Fibroblast of the aortic adventitia (primary cell): ENCODE measurements around the gene C1orf141. TPM values are rescaled to one million over a fixed set of nuclear protein-coding genes. Genes with fewer than 3 reads are reported as not detected.

Experiments
- DNase-seq: peaks from one replicate; pipeline ENCODE4 v3.0.0-alpha.2; 2010; ENCODE audit warnings: low read depth
- H3K4me3 ChIP-seq: 2 replicates; pipeline ENCODE4 v1.5.1; 2011; ENCODE audit warnings: low read depth, mild to moderate bottlenecking, control low read depth, low read length, moderate library complexity
- total RNA-seq: library from RNA; depleted of rRNA; stranded (reverse); fragments of >200 nt; gene quantifications from 2 replicates; pipeline ENCODE4 v1.2.3, GENCODE V29; 2012; ENCODE audit warnings: low replicate concordance
- TF ChIP-seq, protein P1 (sequence below): IDR thresholded peaks from 2 replicates; pipeline ENCODE4 v1.5.1; 2011; ENCODE audit warnings: mild to moderate bottlenecking, low read length, control low read depth, inconsistent platforms; ENCODE audit not compliant: insufficient read depth

C1orf141 gene
- 0.65 TPM in 1 of 2 replicates, not detected in the other for total RNA-seq

GRCh38 chr1:67134695-67135094 is at the start of gene C1orf141:
TSS of gene C1orf141 (minus strand) at chr1:67134970. CDS start at chr1:67127240, 7,730 bp downstream.
- TF ChIP-seq, protein P1, sequence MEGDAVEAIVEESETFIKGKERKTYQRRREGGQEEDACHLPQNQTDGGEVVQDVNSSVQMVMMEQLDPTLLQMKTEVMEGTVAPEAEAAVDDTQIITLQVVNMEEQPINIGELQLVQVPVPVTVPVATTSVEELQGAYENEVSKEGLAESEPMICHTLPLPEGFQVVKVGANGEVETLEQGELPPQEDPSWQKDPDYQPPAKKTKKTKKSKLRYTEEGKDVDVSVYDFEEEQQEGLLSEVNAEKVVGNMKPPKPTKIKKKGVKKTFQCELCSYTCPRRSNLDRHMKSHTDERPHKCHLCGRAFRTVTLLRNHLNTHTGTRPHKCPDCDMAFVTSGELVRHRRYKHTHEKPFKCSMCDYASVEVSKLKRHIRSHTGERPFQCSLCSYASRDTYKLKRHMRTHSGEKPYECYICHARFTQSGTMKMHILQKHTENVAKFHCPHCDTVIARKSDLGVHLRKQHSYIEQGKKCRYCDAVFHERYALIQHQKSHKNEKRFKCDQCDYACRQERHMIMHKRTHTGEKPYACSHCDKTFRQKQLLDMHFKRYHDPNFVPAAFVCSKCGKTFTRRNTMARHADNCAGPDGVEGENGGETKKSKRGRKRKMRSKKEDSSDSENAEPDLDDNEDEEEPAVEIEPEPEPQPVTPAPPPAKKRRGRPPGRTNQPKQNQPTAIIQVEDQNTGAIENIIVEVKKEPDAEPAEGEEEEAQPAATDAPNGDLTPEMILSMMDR, result no peak
- no peak for DNase-seq
- no peak within 1 kb of the TSS for H3K4me3 ChIP-seq

DNA sequence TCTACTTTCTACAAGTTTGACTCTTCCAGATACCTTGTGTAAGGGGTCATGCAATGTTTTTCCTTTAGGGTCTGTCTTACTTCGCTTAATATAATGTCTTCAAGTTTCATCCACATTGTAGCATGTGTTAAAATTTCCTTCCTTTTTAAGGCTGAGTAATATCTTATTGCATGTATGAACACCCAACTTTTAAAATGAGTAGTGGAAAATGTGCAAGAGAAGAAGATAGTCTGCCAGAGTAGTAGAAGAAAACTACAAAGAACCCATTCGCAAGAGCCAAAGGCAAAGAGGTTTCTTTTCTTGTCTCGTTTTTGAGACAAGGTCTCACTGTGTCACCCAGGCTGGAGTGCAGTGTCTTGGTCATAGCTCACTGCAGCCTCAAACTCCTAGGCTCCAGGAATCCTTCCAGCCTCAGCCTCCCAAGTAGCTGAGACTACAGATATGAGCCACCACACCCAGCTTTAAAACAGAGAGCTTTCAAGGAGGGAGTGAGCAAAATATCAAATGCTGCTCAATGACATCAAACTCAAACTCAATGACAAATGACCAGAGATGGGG is 40.8 kb upstream of the C1orf141 start:
- TF ChIP-seq, protein P1, result no peak

DNA sequence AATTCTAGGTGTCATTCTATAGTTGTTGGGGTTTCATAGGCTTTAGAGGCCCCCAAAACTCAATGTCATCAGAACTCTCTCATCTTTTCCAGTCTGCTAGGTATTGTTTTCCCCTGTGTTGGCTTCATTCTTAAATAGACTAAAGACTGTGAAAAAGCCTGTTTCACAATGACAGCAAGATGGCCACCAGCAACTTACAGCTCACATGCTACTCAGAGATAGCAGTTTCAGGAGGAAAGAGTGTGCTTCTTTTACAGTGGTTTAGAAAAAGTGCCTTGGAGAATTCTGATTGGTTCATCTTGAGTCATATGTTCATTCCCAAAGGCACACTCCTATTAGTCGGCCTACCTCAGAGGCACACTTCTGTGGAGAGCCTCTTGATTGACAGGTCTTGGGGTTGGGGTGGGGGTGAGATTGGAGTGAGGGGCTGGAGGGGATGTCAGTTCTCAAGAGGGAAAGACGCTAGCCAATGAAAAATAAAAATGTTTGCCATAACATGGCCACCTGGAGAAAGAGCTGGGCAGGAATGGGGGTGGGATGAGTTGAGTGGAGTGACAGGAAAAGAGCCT is 40.0 kb upstream of the C1orf141 start:
- TF ChIP-seq, protein P1, result no peak
- DNase-seq, result no peak

More for the DNA sequence above, 40.8 kb upstream of the C1orf141 start:
- H3K4me3 ChIP-seq, result no peak overlapping the region
- no peak for DNase-seq

GRCh38 chr1:67173988-67174387 is 39.2 kb upstream of the C1orf141 start:
- TF ChIP-seq, protein P1, result no peak
- DNase-seq, result no peak
- no peak overlapping the region for H3K4me3 ChIP-seq

More for the DNA sequence above, 40.0 kb upstream of the C1orf141 start:
- H3K4me3 ChIP-seq, result no peak overlapping the region

- H3K4me3 ChIP-seq, result no peak overlapping the region
- TF ChIP-seq, protein P1, result no peak
- DNase-seq, result no peak
Observed at GRCh38 chr1:67171978-67172377, 37.2 kb upstream of the C1orf141 start.

- TF ChIP-seq, protein P1, result no peak
- no peak overlapping the region for H3K4me3 ChIP-seq
- DNase-seq, result no peak
Observed at GRCh38 chr1:67171574-67171955, 36.8 kb upstream of the C1orf141 start.
